Calu3 (cell line): ENCODE data around the gene PGM3. TPM values are rescaled to one million over a fixed set of nuclear protein-coding genes. Genes with fewer than 3 reads are reported as not detected.

Experiments
- BruUV-seq: library from RNA; stranded (reverse); fragments of 400-500 nt; replicated peaks from 2 replicates; lab custom pipeline; 2021; lab: Mats Ljungman, UMichigan
- CTCF ChIA-PET: fragments of 300-600 bp; sonication (Branson Sonifier 250); formaldehyde crosslinking; loops from one replicate; lab custom pipeline; 2022; ENCODE audit warnings: antibody characterized with exemption; lab: Charles Lee
- DNase-seq: peaks from one replicate; pipeline ENCODE4 v3.0.0; 2022
- H3K27ac Mint-ChIP-seq: one replicate; pipeline ENCODE4 v1.8.0; 2022; ENCODE audit warnings: mixed read lengths; ENCODE audit not compliant: unreplicated experiment
- H3K27me3 Mint-ChIP-seq: one replicate; pipeline ENCODE4 v1.8.0; 2022; ENCODE audit warnings: mixed read lengths; ENCODE audit not compliant: unreplicated experiment
- H3K36me3 Mint-ChIP-seq: one replicate; pipeline ENCODE4 v1.8.0; 2022; ENCODE audit warnings: mild to moderate bottlenecking, moderate library complexity, mixed read lengths; ENCODE audit not compliant: insufficient read depth, unreplicated experiment
- H3K4me1 Mint-ChIP-seq: one replicate; pipeline ENCODE4 v1.8.0; 2022; ENCODE audit warnings: mild to moderate bottlenecking, low read depth, mixed read lengths; ENCODE audit not compliant: unreplicated experiment
- H3K4me3 Mint-ChIP-seq: one replicate; pipeline ENCODE4 v1.8.0; 2022; ENCODE audit warnings: mild to moderate bottlenecking, low read depth, moderate library complexity, mixed read lengths; ENCODE audit not compliant: unreplicated experiment
- H3K9me3 Mint-ChIP-seq: one replicate; pipeline ENCODE4 v1.8.0; 2022; ENCODE audit warnings: low read depth, mixed read lengths; ENCODE audit not compliant: unreplicated experiment
- intact Hi-C: fragments of 100-400 bp; cut with micrococcal nuclease; formaldehyde crosslinking; loops from one replicate; pipeline ENCODE4 v1.10.0; 2022; ENCODE audit not compliant: unreplicated experiment
- total RNA-seq: library from RNA; stranded (reverse); gene quantifications from 2 replicates; pipeline ENCODE4 v1.2.3, GENCODE V29; 2022
- TF ChIP-seq, protein P1 (sequence below): fragments of 200-600 bp; IDR thresholded peaks from one replicate; pipeline ENCODE4 v1.8.0; 2022; ENCODE audit warnings: antibody characterized with exemption; ENCODE audit not compliant: unreplicated experiment

Gene PGM3
- total RNA-seq, 1 experiment from 2014 or later = 46.6 TPM

DNA sequence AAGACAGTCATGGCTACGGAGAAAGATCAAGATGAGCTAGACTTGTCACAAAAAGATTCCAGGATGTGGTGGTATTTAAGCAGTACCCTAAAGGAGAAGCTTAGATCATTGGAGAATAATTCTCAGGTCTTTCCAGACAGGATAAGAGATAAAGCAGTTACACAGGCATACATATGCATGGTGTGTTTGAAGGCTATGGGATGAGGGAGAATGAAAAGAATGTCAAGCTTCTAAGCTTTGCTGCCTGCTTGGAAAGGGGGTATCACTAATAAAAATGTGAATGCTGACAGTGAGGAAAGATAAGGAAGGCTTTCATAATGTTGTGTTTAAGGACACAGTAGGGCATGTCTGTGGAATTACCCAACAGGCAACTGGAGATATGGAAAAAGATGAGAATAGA, 28.2 kb upstream of the PGM3 start:
- H3K9me3 Mint-ChIP-seq = no peaks in the 10 kb centered on the region
- no TSS peak for BruUV-seq
- no peaks in the 10 kb centered on the region for H3K36me3 Mint-ChIP-seq
- no peaks in the 10 kb centered on the region for H3K27me3 Mint-ChIP-seq
- CTCF ChIA-PET = interaction anchor here (0.6 to 1.3 kb wide), 2 partner anchors 17 to 294 kb away, joined by 4 read pairs; no protein-coding TSS in a partner anchor
- intact Hi-C loops = no loop called here
- TF ChIP-seq, protein P1, sequence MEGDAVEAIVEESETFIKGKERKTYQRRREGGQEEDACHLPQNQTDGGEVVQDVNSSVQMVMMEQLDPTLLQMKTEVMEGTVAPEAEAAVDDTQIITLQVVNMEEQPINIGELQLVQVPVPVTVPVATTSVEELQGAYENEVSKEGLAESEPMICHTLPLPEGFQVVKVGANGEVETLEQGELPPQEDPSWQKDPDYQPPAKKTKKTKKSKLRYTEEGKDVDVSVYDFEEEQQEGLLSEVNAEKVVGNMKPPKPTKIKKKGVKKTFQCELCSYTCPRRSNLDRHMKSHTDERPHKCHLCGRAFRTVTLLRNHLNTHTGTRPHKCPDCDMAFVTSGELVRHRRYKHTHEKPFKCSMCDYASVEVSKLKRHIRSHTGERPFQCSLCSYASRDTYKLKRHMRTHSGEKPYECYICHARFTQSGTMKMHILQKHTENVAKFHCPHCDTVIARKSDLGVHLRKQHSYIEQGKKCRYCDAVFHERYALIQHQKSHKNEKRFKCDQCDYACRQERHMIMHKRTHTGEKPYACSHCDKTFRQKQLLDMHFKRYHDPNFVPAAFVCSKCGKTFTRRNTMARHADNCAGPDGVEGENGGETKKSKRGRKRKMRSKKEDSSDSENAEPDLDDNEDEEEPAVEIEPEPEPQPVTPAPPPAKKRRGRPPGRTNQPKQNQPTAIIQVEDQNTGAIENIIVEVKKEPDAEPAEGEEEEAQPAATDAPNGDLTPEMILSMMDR = no peak
- no peak for DNase-seq
- H3K27ac Mint-ChIP-seq = no peak overlapping the region
- no peaks in the 10 kb centered on the region for H3K4me1 Mint-ChIP-seq
- no peak overlapping the region for H3K4me3 Mint-ChIP-seq

DNA sequence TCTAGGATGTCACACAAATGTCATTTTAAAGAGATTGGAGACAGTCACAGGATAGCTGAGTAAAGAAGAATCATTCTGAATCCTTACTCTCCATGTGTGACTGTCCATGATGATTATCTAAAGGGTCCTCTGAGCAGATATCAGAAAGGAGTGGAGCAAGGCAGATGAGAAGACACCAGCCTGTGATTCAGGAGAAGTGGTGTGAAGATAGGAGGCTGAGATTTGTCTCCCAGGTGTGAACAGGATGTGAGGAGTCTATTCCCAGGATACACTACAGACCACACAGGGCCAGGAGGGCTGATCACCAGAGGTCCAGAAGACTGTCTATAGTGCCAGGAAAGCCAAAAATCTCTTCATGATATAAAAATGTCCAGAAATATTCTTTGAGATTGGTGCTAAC, 27.1 kb upstream of the PGM3 start:
- Mint-ChIP-seq H3K4me1 (no peaks in the 10 kb centered on the region), H3K27ac (no peak overlapping the region), H3K36me3 (no peaks in the 10 kb centered on the region), H3K27me3 (no peaks in the 10 kb centered on the region), H3K4me3 (no peak overlapping the region), H3K9me3 (no peaks in the 10 kb centered on the region)
- BruUV-seq = no TSS peak
- CTCF ChIA-PET = no interaction called here
- intact Hi-C loops = no loop called here
- TF ChIP-seq, protein P1 = no peak
- no peak for DNase-seq

DNA sequence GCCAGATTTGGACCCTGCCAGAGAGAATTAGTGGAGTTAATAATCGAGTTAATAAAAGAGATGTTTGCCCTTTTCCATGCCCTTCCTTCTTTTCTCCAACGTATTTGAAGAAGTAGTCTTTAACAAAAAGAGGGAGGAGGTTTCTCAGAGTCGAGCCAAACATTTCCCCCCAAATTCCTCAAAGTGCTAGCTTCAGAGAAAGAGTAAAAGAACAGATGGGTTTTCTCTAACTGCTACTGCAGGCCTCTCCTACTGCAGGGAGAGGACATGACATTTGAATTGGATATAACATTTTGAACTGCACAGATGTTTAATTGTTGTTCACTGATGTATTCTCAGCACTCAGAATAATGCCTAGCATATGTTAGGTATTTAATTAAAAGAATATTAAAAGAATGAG, 25.6 kb upstream of the PGM3 start:
- Mint-ChIP-seq H3K4me3 (no peak overlapping the region), H3K4me1 (no peaks in the 10 kb centered on the region), H3K27ac (no peak overlapping the region), H3K27me3 (no peaks in the 10 kb centered on the region), H3K36me3 (no peaks in the 10 kb centered on the region), H3K9me3 (no peaks in the 10 kb centered on the region)
- intact Hi-C loops = no loop called here
- DNase-seq = no peak
- TF ChIP-seq, protein P1 = no peak
- CTCF ChIA-PET = no interaction called here
- no TSS peak for BruUV-seq

DNA sequence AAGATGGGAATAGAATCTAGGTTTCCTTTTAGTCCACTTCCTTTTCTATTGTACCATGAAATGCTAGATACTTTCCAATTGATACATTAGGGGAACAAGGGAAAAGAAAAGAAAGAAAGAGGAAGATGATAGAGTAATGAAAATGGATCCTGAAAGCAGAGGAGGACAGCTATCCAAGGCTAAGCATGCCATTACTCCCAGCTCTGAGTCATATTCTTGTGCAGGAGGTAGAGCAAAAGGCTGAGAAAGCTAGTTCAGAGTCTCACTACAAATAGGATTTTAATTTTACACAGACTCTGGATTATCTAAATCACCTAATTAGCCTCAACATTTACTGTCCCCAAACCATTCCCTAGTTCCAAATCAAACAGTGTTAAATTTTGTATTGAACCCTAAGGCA, 23.7 kb upstream of the PGM3 start:
- no peak overlapping the region for H3K27ac Mint-ChIP-seq
- TF ChIP-seq, protein P1 = no peak
- no TSS peak for BruUV-seq
- no peaks in the 10 kb centered on the region for H3K9me3 Mint-ChIP-seq
- no peaks in the 10 kb centered on the region for H3K4me1 Mint-ChIP-seq
- intact Hi-C loops = no loop called here
- no peaks in the 10 kb centered on the region for H3K36me3 Mint-ChIP-seq
- H3K4me3 Mint-ChIP-seq = no peak overlapping the region
- no peaks in the 10 kb centered on the region for H3K27me3 Mint-ChIP-seq
- no peak for DNase-seq
- CTCF ChIA-PET = interaction anchor here (1.6 kb wide), 1 partner anchor 319 kb away, joined by 3 read pairs; no protein-coding TSS in a partner anchor
